Hepatocyte (in vitro differentiated cells): ENCODE data around the gene CCL4. TPM values are rescaled to one million over a fixed set of nuclear protein-coding genes. Genes with fewer than 3 reads are reported as not detected.
A peak's percentile ranks its signal among the peaks of the same experiment; 100 is the strongest.
"Not testable (repeated sequence)": the region's sequence is repeated elsewhere in the genome, so short reads cannot be mapped to it uniquely, and the experiment has no call there.

Source experiments
- DNase-seq: peaks from one replicate; pipeline ENCODE4 v3.0.0-alpha.2; 2016; ENCODE audit warnings: low spot score
- H2AFZ ChIP-seq: fragments of 200-600 bp; sonication (generic); 2 replicates; pipeline ENCODE4 v1.6.0; 2016; ENCODE audit warnings: antibody characterized with exemption, mild to moderate bottlenecking
- H3K27ac ChIP-seq: fragments of 200-600 bp; sonication (generic); 2 replicates; pipeline ENCODE4 v1.5.1; 2016; ENCODE audit warnings: mild to moderate bottlenecking
- H3K27me3 ChIP-seq: fragments of 200-600 bp; sonication (generic); 2 replicates; pipeline ENCODE4 v1.6.1; 2016
- H3K36me3 ChIP-seq: fragments of 200-600 bp; sonication (generic); replicated peaks from 2 replicates; pipeline ENCODE4 v1.5.1; 2016; ENCODE audit warnings: low read depth; ENCODE audit not compliant: insufficient read depth
- H3K4me1 ChIP-seq: fragments of 200-600 bp; sonication (generic); 2 replicates; pipeline ENCODE4 v1.5.1; 2016; ENCODE audit warnings: mild to moderate bottlenecking, moderate library complexity; ENCODE audit not compliant: insufficient read depth
- H3K4me2 ChIP-seq: fragments of 200-600 bp; sonication (generic); 2 replicates; pipeline ENCODE4 v1.6.0; 2016
- H3K4me3 ChIP-seq: fragments of 200-600 bp; sonication (generic); 2 replicates; pipeline ENCODE4 v1.5.1; 2016; ENCODE audit warnings: mild to moderate bottlenecking
- H3K79me2 ChIP-seq: fragments of 200-600 bp; sonication (generic); 2 replicates; pipeline ENCODE4 v1.6.0; 2017; ENCODE audit warnings: mild to moderate bottlenecking
- H3K9me2 ChIP-seq: fragments of 200-600 bp; sonication (generic); replicated peaks from 2 replicates; pipeline ENCODE4 v1.6.0; 2017; ENCODE audit warnings: mild to moderate bottlenecking; ENCODE audit not compliant: insufficient read depth
- H3K9me3 ChIP-seq: fragments of 200-600 bp; sonication (generic); 2 replicates; pipeline ENCODE4 v1.5.1; 2016; ENCODE audit warnings: low read depth, mild to moderate bottlenecking
- H4K20me1 ChIP-seq: fragments of 200-600 bp; sonication (generic); 2 replicates; pipeline ENCODE4 v1.6.0; 2016; ENCODE audit warnings: mild to moderate bottlenecking; ENCODE audit not compliant: insufficient read depth, poor library complexity, severe bottlenecking
- CTCF ChIP-seq: fragments of 200-600 bp; sonication (generic); IDR thresholded peaks from 2 replicates; pipeline ENCODE4 v1.5.1; 2016; ENCODE audit warnings: antibody characterized with exemption, mild to moderate bottlenecking; ENCODE audit not compliant: poor library complexity
- EZH2 ChIP-seq: fragments of 200-600 bp; sonication (generic); IDR thresholded peaks from 2 replicates; pipeline ENCODE4 v1.6.1; 2016; ENCODE audit warnings: antibody characterized with exemption, mild to moderate bottlenecking, borderline replicate concordance
- EZH2phosphoT487 ChIP-seq: fragments of 200-600 bp; sonication (generic); IDR thresholded peaks from one replicate; pipeline ENCODE4 v1.6.1; 2018; ENCODE audit warnings: antibody characterized with exemption, mild to moderate bottlenecking, low read depth, moderate library complexity; ENCODE audit not compliant: unreplicated experiment, severe bottlenecking
- WGBS: methylation state at CpG from one replicate; pipeline ENCODE4 v1.1.6; 2016; ENCODE audit warnings: low lambda C conversion rate; ENCODE audit errors: missing lambda C conversion rate; 5-methylcytosine and 5-hydroxymethylcytosine counted together
- polyA plus RNA-seq: library from polyadenylated mRNA; unstranded; fragments of >200 nt; fragmentation: Nextera tagmentation; extraction: Ambion mirVana; gene quantifications from 2 replicates; pipeline ENCODE4 v1.2.1, GENCODE V29; 2016
- total RNA-seq: library from RNA; depleted of rRNA; stranded (reverse); fragments of >200 nt; gene quantifications from 2 replicates; pipeline ENCODE4 v1.2.3, GENCODE V29; 2014

Gene CCL4
- total and polyA plus RNA-seq, 2 experiments from 2014 or later: 5.8 to 21.1 TPM

DNA sequence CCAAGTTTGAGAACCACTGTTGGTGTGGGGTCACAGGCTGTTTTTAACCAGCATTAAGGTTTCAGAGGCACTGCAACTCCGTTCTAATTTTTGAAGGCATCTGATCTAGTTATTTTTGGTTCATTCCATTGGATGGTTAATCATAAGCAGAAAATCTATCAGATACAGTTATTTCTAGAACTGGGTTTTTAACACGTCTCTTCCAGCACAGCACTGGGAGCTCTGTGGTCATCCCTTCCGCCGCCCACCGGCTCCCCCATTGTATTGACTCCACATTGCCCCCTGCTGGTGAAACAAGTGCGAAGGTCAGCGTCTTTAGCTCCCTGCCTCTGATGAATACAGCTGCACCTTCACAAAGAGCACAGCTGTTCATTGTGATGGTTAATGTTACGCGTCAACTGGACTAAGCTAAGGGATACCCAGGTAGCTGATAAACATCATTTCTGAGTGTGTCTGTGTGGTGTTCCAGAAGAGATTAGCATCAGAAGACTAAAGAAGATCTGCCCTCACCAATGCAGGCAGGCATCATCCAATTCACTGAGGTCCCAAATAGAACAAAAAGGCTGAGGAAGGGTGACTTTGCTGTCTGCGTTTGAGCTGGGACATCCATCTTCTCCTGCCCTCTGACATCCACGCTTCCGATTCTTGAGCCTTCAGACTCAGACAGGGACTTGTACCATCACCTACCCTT lies 31.1 kb upstream of the CCL4 start:
- Histone ChIP-seq H3K27ac (no peak overlapping the region), H3K9me3 (no peaks in the 10 kb centered on the region), H3K9me2 (no peaks in the 10 kb centered on the region), H2AFZ (no peak overlapping the region), H3K79me2 (no peaks in the 10 kb centered on the region), H3K36me3 (no peaks in the 10 kb centered on the region), H3K4me1 (no peaks in the 10 kb centered on the region), H3K4me3 (no peak overlapping the region), H4K20me1 (no peaks in the 10 kb centered on the region), H3K4me2 (no peak overlapping the region), H3K27me3 (no peaks in the 10 kb centered on the region)
- 39% methylated on average over 12 of the region's 12 CpGs for WGBS
- peak; percentile 66 for TF ChIP-seq CTCF
- no peak for TF ChIP-seq EZH2phosphoT487
- DNase-seq: peak; percentile 80

DNA sequence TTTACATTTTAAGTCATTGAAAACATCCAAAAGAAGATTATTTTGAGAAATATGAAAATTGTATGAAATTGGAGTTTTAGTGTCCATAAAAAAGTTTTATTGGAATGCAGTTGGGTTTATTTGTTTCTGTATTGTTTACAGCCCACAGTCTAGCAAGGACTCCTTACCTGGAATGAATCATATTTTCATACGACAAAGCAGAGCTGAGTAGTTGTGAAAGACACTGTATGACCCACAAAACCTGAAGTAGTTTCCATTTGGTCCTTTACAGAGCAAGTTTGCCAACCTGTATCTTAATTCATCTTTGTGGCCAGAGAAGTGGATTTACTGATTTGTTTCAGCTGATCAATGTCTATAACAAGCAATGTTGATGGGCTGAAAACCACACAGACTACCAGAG lies 29.3 kb upstream of the CCL4 start:
- no peak for TF ChIP-seq EZH2
- no peak for TF ChIP-seq EZH2phosphoT487
- no peak for TF ChIP-seq CTCF
- DNase-seq: no peak
- H3K27ac ChIP-seq: no peak overlapping the region
- no peaks in the 10 kb centered on the region for H3K9me3 ChIP-seq
- no peaks in the 10 kb centered on the region for H3K4me1 ChIP-seq
- WGBS: 85% methylated on average over 1 of the region's 1 CpG
- H4K20me1 ChIP-seq: no peaks in the 10 kb centered on the region
- no peak overlapping the region for H3K4me2 ChIP-seq
- H3K79me2 ChIP-seq: no peaks in the 10 kb centered on the region
- no peaks in the 10 kb centered on the region for H3K36me3 ChIP-seq
- no peaks in the 10 kb centered on the region for H3K27me3 ChIP-seq
- H2AFZ ChIP-seq: no peak overlapping the region
- no peaks in the 10 kb centered on the region for H3K9me2 ChIP-seq
- no peak overlapping the region for H3K4me3 ChIP-seq

- not testable (repeated sequence) for H3K4me1 ChIP-seq, H4K20me1 ChIP-seq, H3K9me2 ChIP-seq, H3K4me2 ChIP-seq, H3K79me2 ChIP-seq, H2AFZ ChIP-seq, H3K4me3 ChIP-seq, DNase-seq, H3K9me3 ChIP-seq, H3K27me3 ChIP-seq, H3K36me3 ChIP-seq, H3K27ac ChIP-seq
- 89% methylated on average over 5 of the region's 5 CpGs for WGBS
These were observed 21.8 kb upstream of the CCL4 start for GRCh38 chr17:36081681-36082471.

DNA sequence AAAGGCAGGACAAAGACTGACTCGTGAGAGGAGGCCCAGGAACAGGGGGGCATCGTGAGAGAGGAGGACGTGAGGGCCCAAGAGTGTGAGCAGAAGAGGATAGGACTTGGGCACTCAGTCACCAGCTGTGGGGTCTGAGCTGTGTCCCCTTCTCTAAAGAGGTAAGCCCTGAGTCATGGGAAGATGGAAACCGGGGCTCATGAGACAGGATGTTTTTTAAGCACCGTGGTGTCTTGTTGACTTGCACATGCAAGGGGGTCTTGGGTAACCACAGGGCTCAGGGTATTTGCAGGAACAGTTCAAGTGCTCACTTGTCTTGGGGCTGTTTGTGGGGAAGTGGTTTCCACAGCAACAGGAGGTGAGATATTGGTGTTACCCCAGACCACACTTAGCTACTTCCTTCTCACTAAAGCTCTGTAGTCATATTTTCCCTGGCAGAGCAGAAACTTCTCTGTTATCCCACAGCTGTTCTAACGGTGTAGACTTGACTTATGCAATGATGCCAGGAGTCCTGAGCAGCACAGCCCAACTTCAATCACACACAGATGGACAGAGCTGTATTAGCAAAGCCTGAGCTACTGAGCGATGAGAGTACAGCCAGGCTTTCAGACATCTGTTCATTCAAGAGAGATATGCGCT lies 21.0 kb upstream of the CCL4 start:
- not testable (repeated sequence) for H3K36me3 ChIP-seq, H3K9me3 ChIP-seq, H2AFZ ChIP-seq, DNase-seq, H3K4me2 ChIP-seq, H3K4me1 ChIP-seq, H3K27me3 ChIP-seq, H3K9me2 ChIP-seq, H3K4me3 ChIP-seq, H3K79me2 ChIP-seq, H3K27ac ChIP-seq, H4K20me1 ChIP-seq
- WGBS: 82% methylated on average over 8 of the region's 8 CpGs

GRCh38 chr17:36083691-36084090 lies 19.9 kb upstream of the CCL4 start:
- not testable (repeated sequence) for H3K9me3 ChIP-seq, DNase-seq
- WGBS: 91% methylated on average over 2 of the region's 2 CpGs

More at GRCh38 chr17:36083691-36084090, 19.9 kb upstream of the CCL4 start:
- H3K27me3 ChIP-seq, H3K4me1 ChIP-seq, H4K20me1 ChIP-seq, H3K4me3 ChIP-seq, H3K79me2 ChIP-seq, H3K9me2 ChIP-seq, H3K36me3 ChIP-seq, H3K27ac ChIP-seq, H3K4me2 ChIP-seq, H2AFZ ChIP-seq: not testable (repeated sequence)
